Peyer's patch (tissue), 4 donors: ENCODE data around the gene CHN2. TPM values are rescaled to one million over a fixed set of nuclear protein-coding genes. Genes with fewer than 3 reads are reported as not detected.

ENCODE experiments used
- DNase-seq, 3 donors: peaks; one replicate each; pipeline ENCODE4 v3.0.0-alpha.2; 2017 to 2019
- H3K27ac ChIP-seq, 4 donors: fragments of 200-600 bp; sonication (generic); one replicate each; pipeline ENCODE4 v1.5.1; 2016 to 2019
- H3K27me3 ChIP-seq, 2 donors: fragments of 200-600 bp; sonication (generic); one replicate each; pipeline ENCODE4 v1.5.1; 2019
- H3K36me3 ChIP-seq, 3 donors: fragments of 200-600 bp; sonication (generic); one replicate each; pipeline ENCODE4 v1.5.1; 2016 to 2019
- H3K4me1 ChIP-seq, 4 donors: fragments of 200-600 bp; sonication (generic); one replicate each; pipeline ENCODE4 v1.5.1; 2016 to 2019
- H3K4me3 ChIP-seq, 4 donors: fragments of 200-600 bp; sonication (generic); 1 replicate in 3 of 4; 2 replicates in 1 of 4; pipeline ENCODE4 v1.5.1; 2016 to 2019; ENCODE audit warnings: mild to moderate bottlenecking in 1 of 4
- H3K9me3 ChIP-seq, 4 donors: fragments of 200-600 bp; sonication (generic); one replicate each; pipeline ENCODE4 v1.5.1; 2016 to 2019; ENCODE audit warnings: mild to moderate bottlenecking in 1 of 4
- POLR2A ChIP-seq, 2 donors: fragments of 450-650 bp; IDR thresholded peaks; one replicate each; pipeline ENCODE4 v1.5.1; 2017; ENCODE audit warnings: antibody characterized with exemption in 2 of 2, mild to moderate bottlenecking in 2 of 2, moderate library complexity in 2 of 2
- total RNA-seq, 4 donors: library from RNA; depleted of rRNA; stranded (reverse); fragments of >200 nt; gene quantifications; one replicate each; pipeline ENCODE4 v1.1.0, GENCODE V29; 2016
- TF ChIP-seq, protein P1 (sequence below), 6 experiments: fragments of 450-650 bp in 4 of 6; fragments of 200-600 bp in 2 of 6; sonication (generic) in 1 of 6; IDR thresholded peaks; one replicate each; pipeline ENCODE4 v1.5.1; 2017 to 2019; ENCODE audit warnings: antibody characterized with exemption in 6 of 6, mild to moderate bottlenecking in 3 of 6, moderate library complexity in 1 of 6

Gene CHN2
- total RNA-seq, 4 donors from 2014 or later: 29.7 to 159 (median 120) TPM

DNA sequence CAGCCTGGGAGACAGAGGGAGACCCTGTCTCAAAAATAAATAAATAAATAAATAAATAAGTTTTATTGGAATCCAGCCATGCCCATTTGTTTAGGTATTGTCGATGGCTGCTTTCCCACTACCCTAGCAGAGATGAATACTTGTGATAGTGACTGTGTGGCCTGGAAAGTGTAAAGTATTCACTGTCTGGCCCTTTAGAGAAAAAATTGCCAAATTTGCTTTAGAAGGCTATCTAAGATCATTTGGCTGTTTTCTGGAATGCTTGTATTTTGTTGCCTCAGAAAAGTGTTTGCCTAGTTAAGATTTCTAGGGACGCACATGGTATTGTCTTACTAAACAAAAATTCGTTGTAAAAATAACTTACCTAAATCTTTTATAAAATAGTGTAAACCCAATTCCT, 35.4 kb downstream of the CHN2 start:
- Histone ChIP-seq H3K9me3 (no peaks in the 10 kb centered on the region), H3K27me3 (no peaks in the 10 kb centered on the region), H3K36me3 (no peaks in the 10 kb centered on the region), H3K27ac (no peak overlapping the region), H3K4me1 (peaks cover 0 to 4% (median 0%) of the 10 kb centered on the region in 4 donors), H3K4me3 (no peak overlapping the region)
- TF ChIP-seq, protein P1, sequence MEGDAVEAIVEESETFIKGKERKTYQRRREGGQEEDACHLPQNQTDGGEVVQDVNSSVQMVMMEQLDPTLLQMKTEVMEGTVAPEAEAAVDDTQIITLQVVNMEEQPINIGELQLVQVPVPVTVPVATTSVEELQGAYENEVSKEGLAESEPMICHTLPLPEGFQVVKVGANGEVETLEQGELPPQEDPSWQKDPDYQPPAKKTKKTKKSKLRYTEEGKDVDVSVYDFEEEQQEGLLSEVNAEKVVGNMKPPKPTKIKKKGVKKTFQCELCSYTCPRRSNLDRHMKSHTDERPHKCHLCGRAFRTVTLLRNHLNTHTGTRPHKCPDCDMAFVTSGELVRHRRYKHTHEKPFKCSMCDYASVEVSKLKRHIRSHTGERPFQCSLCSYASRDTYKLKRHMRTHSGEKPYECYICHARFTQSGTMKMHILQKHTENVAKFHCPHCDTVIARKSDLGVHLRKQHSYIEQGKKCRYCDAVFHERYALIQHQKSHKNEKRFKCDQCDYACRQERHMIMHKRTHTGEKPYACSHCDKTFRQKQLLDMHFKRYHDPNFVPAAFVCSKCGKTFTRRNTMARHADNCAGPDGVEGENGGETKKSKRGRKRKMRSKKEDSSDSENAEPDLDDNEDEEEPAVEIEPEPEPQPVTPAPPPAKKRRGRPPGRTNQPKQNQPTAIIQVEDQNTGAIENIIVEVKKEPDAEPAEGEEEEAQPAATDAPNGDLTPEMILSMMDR (IDR thresholded peaks at IDR 0.05): no peak
- TF ChIP-seq POLR2A (IDR thresholded peaks at IDR 0.05): no peak
- no peak for DNase-seq

DNA sequence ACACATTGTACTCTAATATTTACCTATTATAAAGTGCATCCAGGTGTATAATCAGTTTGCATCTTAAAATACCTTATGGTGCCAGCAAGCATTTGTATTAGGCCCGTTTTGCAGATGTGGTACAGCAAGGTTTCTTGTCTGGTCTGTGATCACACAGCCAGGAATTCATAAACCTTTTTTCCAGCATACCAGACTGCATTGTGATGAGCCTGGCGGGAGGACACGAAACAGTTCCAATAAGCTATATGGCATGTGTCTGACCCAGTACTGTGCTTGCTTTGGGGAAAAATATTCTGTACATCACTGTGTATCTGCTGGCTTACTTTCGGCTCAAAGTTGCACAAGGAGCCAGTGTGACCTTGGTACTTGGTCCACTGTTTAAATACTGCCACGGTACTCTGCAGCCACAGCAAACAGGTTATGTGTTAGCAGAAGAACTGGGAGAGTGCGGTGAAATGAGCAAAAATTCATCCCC, 36.3 kb downstream of the CHN2 start:
- peaks cover 0 to 4% (median 0%) of the 10 kb centered on the region in 4 donors for H3K4me1 ChIP-seq
- H3K27ac ChIP-seq: no peak overlapping the region
- no peaks in the 10 kb centered on the region for H3K27me3 ChIP-seq
- H3K36me3 ChIP-seq: no peaks in the 10 kb centered on the region
- no peaks in the 10 kb centered on the region for H3K9me3 ChIP-seq
- TF ChIP-seq POLR2A (IDR thresholded peaks at IDR 0.05): no peak
- TF ChIP-seq, protein P1 (IDR thresholded peaks at IDR 0.05): no peak
- DNase-seq: no peak
- H3K4me3 ChIP-seq: no peak overlapping the region

DNA sequence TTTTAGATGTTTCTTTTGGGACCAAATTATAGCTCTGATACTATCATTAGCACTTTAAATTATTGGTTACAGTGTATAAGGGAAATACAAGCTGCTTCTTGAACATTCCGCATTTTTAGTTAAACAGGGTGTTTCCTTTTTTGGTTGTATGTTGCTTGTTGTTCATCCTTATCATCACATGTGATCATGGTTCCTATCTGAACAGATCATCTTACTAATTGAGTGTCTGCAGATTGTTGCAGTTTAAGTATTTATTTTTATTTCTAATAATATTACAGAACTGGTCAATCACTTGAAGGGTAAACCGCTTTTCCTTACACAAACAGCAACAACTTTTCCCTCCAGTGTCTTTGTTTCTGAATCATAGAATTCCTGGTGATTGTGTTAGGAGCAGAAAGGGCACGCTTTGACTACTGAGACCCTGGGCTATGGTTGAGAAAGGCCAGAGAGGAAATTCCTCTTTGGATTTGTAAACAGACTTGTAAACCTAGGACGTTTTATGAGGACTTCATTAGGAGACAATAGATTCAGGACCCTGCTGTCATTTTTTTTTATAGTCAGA, 37.2 kb downstream of the CHN2 start:
- no peak for DNase-seq
- H3K27me3 ChIP-seq: no peaks in the 10 kb centered on the region
- no peaks in the 10 kb centered on the region for H3K36me3 ChIP-seq
- no peak overlapping the region for H3K4me3 ChIP-seq
- no peak for TF ChIP-seq POLR2A (IDR thresholded peaks at IDR 0.05)
- TF ChIP-seq, protein P1 (IDR thresholded peaks at IDR 0.05): no peak
- peaks cover 0 to 4% (median 0%) of the 10 kb centered on the region in 4 donors for H3K4me1 ChIP-seq
- H3K27ac ChIP-seq: no peak overlapping the region
- H3K9me3 ChIP-seq: no peaks in the 10 kb centered on the region

DNA sequence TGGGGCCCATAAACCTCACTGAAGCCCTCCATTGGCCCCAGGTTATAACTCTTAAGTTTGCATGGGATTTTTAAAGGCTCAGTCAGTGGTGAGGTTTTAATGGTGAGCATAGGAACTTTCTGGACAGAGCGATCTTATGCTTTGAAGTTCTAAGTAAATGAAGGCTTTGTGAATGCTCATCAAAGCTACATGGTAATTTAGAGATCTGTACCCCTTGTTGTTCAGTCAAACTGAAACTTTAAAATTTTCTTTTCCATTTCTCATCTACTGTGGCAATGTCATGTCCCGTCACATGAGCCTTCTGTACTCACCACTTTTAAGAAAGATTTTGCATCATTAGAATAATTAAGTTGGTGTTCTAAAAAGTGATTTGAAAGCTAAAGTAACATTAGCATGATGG, 39.9 kb downstream of the CHN2 start:
- H3K9me3 ChIP-seq: no peaks in the 10 kb centered on the region
- no peak overlapping the region for H3K27ac ChIP-seq
- H3K4me1 ChIP-seq: peaks cover 0 to 4% (median 0%) of the 10 kb centered on the region in 4 donors
- H3K4me3 ChIP-seq: no peak overlapping the region
- DNase-seq: no peak
- H3K27me3 ChIP-seq: no peaks in the 10 kb centered on the region
- no peaks in the 10 kb centered on the region for H3K36me3 ChIP-seq
- TF ChIP-seq, protein P1 (IDR thresholded peaks at IDR 0.05): no peak
- no peak for TF ChIP-seq POLR2A (IDR thresholded peaks at IDR 0.05)

DNA sequence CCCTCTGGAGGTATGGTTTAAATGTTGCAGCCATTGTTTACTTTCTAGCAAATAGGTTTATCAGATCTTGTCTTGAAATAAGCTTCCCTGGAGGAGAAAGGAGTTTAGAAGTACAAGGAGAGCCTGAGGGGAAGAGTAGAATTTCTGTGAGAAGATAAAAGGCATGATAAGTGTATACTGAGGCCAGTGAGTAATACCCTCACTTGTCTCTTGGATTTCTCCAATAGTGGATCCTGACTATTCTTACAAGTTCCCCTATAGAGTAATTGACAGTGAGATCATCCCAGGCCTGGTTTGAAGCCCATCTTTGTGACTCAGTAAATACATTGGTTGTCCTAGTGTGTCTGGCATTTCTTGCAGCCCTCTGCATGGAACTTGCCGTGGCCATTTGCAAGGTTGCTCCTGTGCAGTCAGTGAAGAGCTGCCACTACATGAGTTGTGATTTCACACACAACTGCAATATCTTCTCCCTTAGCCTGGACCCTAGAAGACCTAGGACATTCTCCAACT, 41.6 kb downstream of the CHN2 start:
- no peaks in the 10 kb centered on the region for H3K9me3 ChIP-seq
- TF ChIP-seq, protein P1 (IDR thresholded peaks at IDR 0.05): no peak
- no peak for TF ChIP-seq POLR2A (IDR thresholded peaks at IDR 0.05)
- H3K27me3 ChIP-seq: no peaks in the 10 kb centered on the region
- no peak overlapping the region for H3K27ac ChIP-seq
- no peak overlapping the region for H3K4me3 ChIP-seq
- no peaks in the 10 kb centered on the region for H3K36me3 ChIP-seq
- DNase-seq: no peak
- H3K4me1 ChIP-seq: no peaks in the 10 kb centered on the region
